Stimulated activated CD8-positive, alpha-beta memory T cell treated with anti-CD3 and anti-CD28 coated beads, Interleukin-7, amount 100 ng/mL, for 48 hours (primary cell): ENCODE measurements around the gene RBM47.
"Not testable (repeated sequence)": the region's sequence is repeated elsewhere in the genome, so short reads cannot be mapped to it uniquely, and the experiment has no call there.

ENCODE experiments used
- DNase-seq, 2 donors: peaks; one replicate each; pipeline ENCODE4 v3.0.0-alpha.2; 2020; ENCODE audit warnings: low read depth in 1 of 2; ENCODE audit errors: extremely low read depth in 1 of 2

The RBM47 gene

GRCh38 chr4:40455340-40455902 is 174.2 kb downstream of the RBM47 start:
- no peak for DNase-seq

- DNase-seq, result no peak
These were observed 174.8 kb downstream of the RBM47 start for GRCh38 chr4:40454816-40455215.

GRCh38 chr4:40453912-40454311 is 175.8 kb downstream of the RBM47 start:
- no peak for DNase-seq

- no peak for DNase-seq
These were observed 180.8 kb downstream of the RBM47 start for GRCh38 chr4:40448875-40449274.

GRCh38 chr4:40446839-40447238 is 182.8 kb downstream of the RBM47 start:
- DNase-seq, result no peak

- DNase-seq, result not testable (repeated sequence)
These were observed 183.4 kb downstream of the RBM47 start for GRCh38 chr4:40446261-40446750.

- no peak for DNase-seq
These were observed 184.0 kb downstream of the RBM47 start for GRCh38 chr4:40445671-40446070.

GRCh38 chr4:40441430-40441829 is 188.2 kb downstream of the RBM47 start:
- DNase-seq, result no peak

- no peak for DNase-seq
These were observed 190.1 kb downstream of the RBM47 start for GRCh38 chr4:40439519-40439918.

GRCh38 chr4:40438384-40439026 is 191.2 kb downstream of the RBM47 start:
- no peak for DNase-seq

GRCh38 chr4:40437741-40438383 is 191.8 kb downstream of the RBM47 start:
- no peak for DNase-seq

- not testable (repeated sequence) for DNase-seq
These were observed 194.4 kb downstream of the RBM47 start for GRCh38 chr4:40435306-40435705.

GRCh38 chr4:40434126-40434687 is 195.5 kb downstream of the RBM47 start:
- no peak for DNase-seq

- no peak for DNase-seq
These were observed 197.2 kb downstream of the RBM47 start for GRCh38 chr4:40432504-40432903.

GRCh38 chr4:40427871-40428270 is 201.8 kb downstream of the RBM47 start:
- DNase-seq, result not testable (repeated sequence)

GRCh38 chr4:40427128-40427527 is 202.5 kb downstream of the RBM47 start:
- no peak for DNase-seq

GRCh38 chr4:40425799-40426574 is 203.7 kb downstream of the RBM47 start:
- no peak for DNase-seq

- no peak for DNase-seq
These were observed 205.9 kb downstream of the RBM47 start for GRCh38 chr4:40423735-40424134.

GRCh38 chr4:40421839-40422708 is 207.6 kb downstream of the RBM47 start:
- DNase-seq, result no peak

- DNase-seq, result no peak
These were observed 210.3 kb downstream of the RBM47 start for GRCh38 chr4:40419231-40419912.
